Loucy (cell line): ENCODE results near the gene GGACT.

Source experiments
- H2AFZ ChIP-seq: fragments of 200-600 bp; sonication (generic); 2 replicates; pipeline ENCODE4 v1.6.0; 2016; ENCODE audit warnings: antibody characterized with exemption, mild to moderate bottlenecking, low read length, moderate library complexity
- H3F3A ChIP-seq: fragments of 200-600 bp; 2 replicates; pipeline ENCODE4 v1.6.0; 2016; ENCODE audit warnings: antibody characterized with exemption, low read depth, mild to moderate bottlenecking
- H3K27me3 ChIP-seq: fragments of 200-600 bp; sonication (generic); 2 replicates; pipeline ENCODE4 v1.6.1; 2014; ENCODE audit warnings: low read length, mild to moderate bottlenecking; ENCODE audit not compliant: insufficient read depth, poor library complexity, severe bottlenecking
- H3K36me3 ChIP-seq: fragments of 200-600 bp; sonication (generic); 2 replicates; pipeline ENCODE4 v1.6.1; 2016; ENCODE audit warnings: low read length; ENCODE audit not compliant: insufficient read depth
- H3K4me1 ChIP-seq: fragments of 200-600 bp; sonication (generic); 2 replicates; pipeline ENCODE4 v1.5.1; 2014; ENCODE audit warnings: low read length, mild to moderate bottlenecking; ENCODE audit not compliant: insufficient read depth, poor library complexity, severe bottlenecking
- H3K4me2 ChIP-seq: fragments of 200-600 bp; sonication (generic); 2 replicates; pipeline ENCODE4 v1.6.0; 2014; ENCODE audit warnings: antibody characterized with exemption, low read length, low read depth, mild to moderate bottlenecking; ENCODE audit not compliant: poor library complexity, severe bottlenecking
- H3K4me3 ChIP-seq: fragments of 200-600 bp; sonication (generic); 2 replicates; pipeline ENCODE4 v1.5.1; 2014; ENCODE audit warnings: low read length, mild to moderate bottlenecking, mixed read lengths; ENCODE audit not compliant: poor library complexity, severe bottlenecking
- H3K79me2 ChIP-seq: fragments of 200-600 bp; sonication (generic); 2 replicates; pipeline ENCODE4 v1.6.1; 2014; ENCODE audit warnings: low read length; ENCODE audit not compliant: insufficient read depth
- H3K9ac ChIP-seq: fragments of 200-600 bp; sonication (generic); 2 replicates; pipeline ENCODE4 v1.6.0; 2014; ENCODE audit warnings: mild to moderate bottlenecking, low read depth, low read length, moderate library complexity; ENCODE audit not compliant: poor library complexity, severe bottlenecking
- H3K9me2 ChIP-seq: fragments of 200-600 bp; sonication (generic); replicated peaks from 2 replicates; pipeline ENCODE4 v1.6.1; 2016; ENCODE audit warnings: low read depth, low read length, mixed read lengths
- H3K9me3 ChIP-seq: fragments of 200-600 bp; sonication (generic); 2 replicates; pipeline ENCODE4 v1.6.1; 2014; ENCODE audit warnings: mild to moderate bottlenecking, antibody characterized with exemption, low read length, low read depth; ENCODE audit not compliant: insufficient read depth
- H4K20me1 ChIP-seq: fragments of 200-600 bp; sonication (generic); 2 replicates; pipeline ENCODE4 v1.6.0; 2014; ENCODE audit warnings: antibody characterized with exemption, low read length, mild to moderate bottlenecking; ENCODE audit not compliant: insufficient read depth, poor library complexity, severe bottlenecking
- EZH2phosphoT487 ChIP-seq: fragments of 200-600 bp; IDR thresholded peaks from 2 replicates; pipeline ENCODE4 v1.6.1; 2018; ENCODE audit warnings: antibody characterized with exemption, mild to moderate bottlenecking, moderate library complexity, borderline replicate concordance
- TF ChIP-seq, protein P1 (sequence below): fragments of 200-600 bp; sonication (generic); conservative IDR thresholded peaks from 2 replicates; pipeline ENCODE4 v1.5.1; 2014; ENCODE audit warnings: mild to moderate bottlenecking, antibody characterized with exemption, low read length

The GGACT gene

DNA sequence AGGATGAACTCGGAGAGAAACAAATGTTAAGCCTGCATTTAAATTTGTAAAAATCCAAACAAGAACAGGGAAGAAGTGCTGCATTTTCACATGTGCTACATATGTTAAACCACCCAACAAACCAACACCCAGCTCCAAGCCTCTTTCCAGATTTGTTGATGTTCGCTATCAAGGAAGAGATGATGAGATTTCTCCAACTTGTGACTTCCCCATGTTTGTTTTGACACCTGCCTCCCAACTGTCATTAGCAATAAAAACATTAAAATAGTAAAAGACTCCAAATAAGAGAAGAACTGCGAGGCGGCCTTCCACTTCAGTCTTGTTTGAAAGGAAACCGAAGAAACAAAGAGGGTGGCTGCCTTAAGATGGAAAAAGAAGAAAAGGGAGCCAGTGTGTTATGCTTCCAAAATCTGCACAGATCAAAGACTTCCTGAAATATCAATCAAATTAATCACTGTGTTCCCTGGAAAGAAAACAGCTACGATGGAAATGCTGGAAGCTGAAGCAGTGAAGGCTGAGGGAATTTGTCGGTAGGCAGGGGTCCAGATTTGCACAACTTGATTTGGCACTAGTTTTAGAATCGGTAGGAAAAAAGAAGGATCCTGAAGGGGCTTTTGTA lies 14.0 kb upstream of the GGACT start:
- Histone ChIP-seq H3K4me3 (no peak overlapping the region), H3K9ac (no peak overlapping the region), H3F3A (no peaks in the 10 kb centered on the region), H3K9me2 (no peaks in the 10 kb centered on the region), H3K79me2 (no peaks in the 10 kb centered on the region), H3K27me3 (no peaks in the 10 kb centered on the region), H3K4me2 (no peak overlapping the region), H3K9me3 (no peaks in the 10 kb centered on the region), H3K36me3 (peaks cover 7% of the 10 kb centered on the region; the same call in 1 of the 2 replicates), H3K4me1 (no peaks in the 10 kb centered on the region), H2AFZ (no peak overlapping the region), H4K20me1 (no peaks in the 10 kb centered on the region)
- no peak for TF ChIP-seq EZH2phosphoT487
- TF ChIP-seq, protein P1, sequence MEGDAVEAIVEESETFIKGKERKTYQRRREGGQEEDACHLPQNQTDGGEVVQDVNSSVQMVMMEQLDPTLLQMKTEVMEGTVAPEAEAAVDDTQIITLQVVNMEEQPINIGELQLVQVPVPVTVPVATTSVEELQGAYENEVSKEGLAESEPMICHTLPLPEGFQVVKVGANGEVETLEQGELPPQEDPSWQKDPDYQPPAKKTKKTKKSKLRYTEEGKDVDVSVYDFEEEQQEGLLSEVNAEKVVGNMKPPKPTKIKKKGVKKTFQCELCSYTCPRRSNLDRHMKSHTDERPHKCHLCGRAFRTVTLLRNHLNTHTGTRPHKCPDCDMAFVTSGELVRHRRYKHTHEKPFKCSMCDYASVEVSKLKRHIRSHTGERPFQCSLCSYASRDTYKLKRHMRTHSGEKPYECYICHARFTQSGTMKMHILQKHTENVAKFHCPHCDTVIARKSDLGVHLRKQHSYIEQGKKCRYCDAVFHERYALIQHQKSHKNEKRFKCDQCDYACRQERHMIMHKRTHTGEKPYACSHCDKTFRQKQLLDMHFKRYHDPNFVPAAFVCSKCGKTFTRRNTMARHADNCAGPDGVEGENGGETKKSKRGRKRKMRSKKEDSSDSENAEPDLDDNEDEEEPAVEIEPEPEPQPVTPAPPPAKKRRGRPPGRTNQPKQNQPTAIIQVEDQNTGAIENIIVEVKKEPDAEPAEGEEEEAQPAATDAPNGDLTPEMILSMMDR = no peak

DNA sequence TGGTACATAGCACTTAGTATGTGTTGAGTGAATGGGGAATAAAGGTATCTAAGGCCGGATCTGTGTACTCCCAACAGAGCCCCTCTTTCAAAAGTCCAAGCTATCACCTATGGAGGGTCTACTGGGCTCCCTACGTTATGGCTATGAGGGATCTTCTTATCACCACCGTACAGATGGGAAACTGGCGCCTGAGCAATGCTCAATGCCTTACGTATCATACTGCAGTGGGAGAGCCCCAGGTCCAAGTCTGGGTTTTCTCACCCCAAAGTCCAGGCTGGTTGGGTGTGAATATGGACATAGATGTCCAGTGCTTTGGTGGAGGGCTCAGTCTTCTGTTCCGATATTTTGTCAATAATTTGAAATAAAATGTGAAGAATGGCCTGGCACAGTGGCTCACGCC lies 13.1 kb upstream of the GGACT start:
- H3K36me3 ChIP-seq = peaks cover 3% of the 10 kb centered on the region; the same call in 1 of the 2 replicates
- H3K27me3 ChIP-seq = no peaks in the 10 kb centered on the region
- H3K4me3 ChIP-seq = no peak overlapping the region
- no peak overlapping the region for H3K9ac ChIP-seq
- H3K4me2 ChIP-seq = no peak overlapping the region
- no peaks in the 10 kb centered on the region for H3F3A ChIP-seq
- H3K79me2 ChIP-seq = no peaks in the 10 kb centered on the region
- no peaks in the 10 kb centered on the region for H3K4me1 ChIP-seq
- H3K9me2 ChIP-seq = no peaks in the 10 kb centered on the region
- no peaks in the 10 kb centered on the region for H3K9me3 ChIP-seq
- TF ChIP-seq, protein P1 = no peak
- no peak for TF ChIP-seq EZH2phosphoT487
- no peaks in the 10 kb centered on the region for H4K20me1 ChIP-seq
- H2AFZ ChIP-seq = no peak overlapping the region

DNA sequence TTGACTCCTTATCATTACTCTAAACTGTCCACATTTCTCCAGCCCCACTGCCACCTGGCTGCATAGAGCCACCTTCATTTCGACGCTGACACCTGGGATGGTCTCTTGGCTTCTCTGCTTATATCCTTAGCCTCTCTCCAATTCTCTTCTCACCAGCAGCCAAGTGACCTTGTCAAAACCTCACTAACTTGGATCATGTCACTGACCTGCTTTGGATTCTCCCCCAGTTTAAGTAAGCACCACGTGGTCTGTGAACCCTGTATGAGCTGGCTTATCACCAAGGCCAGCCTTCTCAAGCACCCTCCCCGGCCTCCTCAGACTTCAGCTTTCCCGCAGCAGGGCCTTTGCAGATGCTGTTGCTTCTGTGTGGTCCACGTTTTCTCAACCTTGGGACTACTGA lies 12.3 kb upstream of the GGACT start:
- Histone ChIP-seq H3F3A (no peaks in the 10 kb centered on the region), H3K4me1 (no peaks in the 10 kb centered on the region), H3K36me3 (no peaks in the 10 kb centered on the region; the same call in 1 of the 2 replicates), H3K79me2 (no peaks in the 10 kb centered on the region), H3K9ac (no peak overlapping the region), H3K4me3 (no peak overlapping the region), H3K4me2 (no peak overlapping the region), H2AFZ (no peak overlapping the region), H4K20me1 (no peaks in the 10 kb centered on the region), H3K9me2 (no peaks in the 10 kb centered on the region), H3K27me3 (no peaks in the 10 kb centered on the region), H3K9me3 (no peaks in the 10 kb centered on the region)
- TF ChIP-seq EZH2phosphoT487 = no peak

DNA sequence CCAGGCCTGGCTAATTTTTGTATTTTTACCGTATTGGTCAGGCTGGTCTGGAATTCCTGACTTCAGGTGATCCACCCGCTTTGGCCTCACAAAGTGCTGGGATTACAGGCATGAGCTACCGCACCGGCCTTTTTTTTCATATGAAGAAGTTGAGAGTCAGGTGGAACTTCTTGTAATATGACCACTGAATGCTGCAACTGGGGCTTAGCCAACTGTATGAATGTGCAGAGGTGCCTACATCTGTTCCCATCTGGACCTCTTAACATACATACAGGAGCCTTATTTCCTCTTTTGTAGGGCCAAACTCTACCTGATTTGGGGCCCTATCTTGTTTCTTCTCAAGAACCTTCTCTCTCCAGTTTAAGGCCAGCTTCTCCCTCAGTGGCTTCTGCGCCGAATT lies 11.9 kb upstream of the GGACT start:
- H3K9me3 ChIP-seq = no peaks in the 10 kb centered on the region
- H2AFZ ChIP-seq = no peak overlapping the region
- no peak overlapping the region for H3K9ac ChIP-seq
- H3K36me3 ChIP-seq = no peaks in the 10 kb centered on the region; the same call in 1 of the 2 replicates
- no peaks in the 10 kb centered on the region for H3K9me2 ChIP-seq
- no peaks in the 10 kb centered on the region for H3K4me1 ChIP-seq
- no peaks in the 10 kb centered on the region for H3F3A ChIP-seq
- no peaks in the 10 kb centered on the region for H4K20me1 ChIP-seq
- no peak overlapping the region for H3K4me3 ChIP-seq
- TF ChIP-seq EZH2phosphoT487 = no peak
- H3K79me2 ChIP-seq = no peaks in the 10 kb centered on the region
- no peak overlapping the region for H3K4me2 ChIP-seq
- H3K27me3 ChIP-seq = no peaks in the 10 kb centered on the region
